Measurements from ENCODE around the gene HPSE.

DNA sequence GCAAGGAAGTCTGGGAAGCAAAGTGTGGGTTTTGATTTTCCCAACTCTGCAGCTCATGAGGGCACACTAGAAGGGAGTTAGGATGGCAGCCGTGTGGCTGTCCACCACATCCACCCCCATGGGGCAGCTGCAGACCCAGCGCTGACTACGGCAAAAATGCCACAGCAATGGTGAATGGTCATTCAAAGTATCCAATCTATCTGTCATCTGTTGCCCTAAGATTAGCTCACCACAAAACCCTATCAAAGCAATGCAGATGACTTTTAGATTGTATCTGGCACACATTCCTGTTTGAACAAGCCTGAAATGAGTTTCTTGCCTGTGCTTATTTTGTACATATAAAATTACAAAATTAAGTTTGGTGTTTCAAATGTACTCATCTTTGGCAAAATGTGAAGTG is 29.7 kb upstream of the HPSE start:
- TF ChIP-seq, protein P1, sequence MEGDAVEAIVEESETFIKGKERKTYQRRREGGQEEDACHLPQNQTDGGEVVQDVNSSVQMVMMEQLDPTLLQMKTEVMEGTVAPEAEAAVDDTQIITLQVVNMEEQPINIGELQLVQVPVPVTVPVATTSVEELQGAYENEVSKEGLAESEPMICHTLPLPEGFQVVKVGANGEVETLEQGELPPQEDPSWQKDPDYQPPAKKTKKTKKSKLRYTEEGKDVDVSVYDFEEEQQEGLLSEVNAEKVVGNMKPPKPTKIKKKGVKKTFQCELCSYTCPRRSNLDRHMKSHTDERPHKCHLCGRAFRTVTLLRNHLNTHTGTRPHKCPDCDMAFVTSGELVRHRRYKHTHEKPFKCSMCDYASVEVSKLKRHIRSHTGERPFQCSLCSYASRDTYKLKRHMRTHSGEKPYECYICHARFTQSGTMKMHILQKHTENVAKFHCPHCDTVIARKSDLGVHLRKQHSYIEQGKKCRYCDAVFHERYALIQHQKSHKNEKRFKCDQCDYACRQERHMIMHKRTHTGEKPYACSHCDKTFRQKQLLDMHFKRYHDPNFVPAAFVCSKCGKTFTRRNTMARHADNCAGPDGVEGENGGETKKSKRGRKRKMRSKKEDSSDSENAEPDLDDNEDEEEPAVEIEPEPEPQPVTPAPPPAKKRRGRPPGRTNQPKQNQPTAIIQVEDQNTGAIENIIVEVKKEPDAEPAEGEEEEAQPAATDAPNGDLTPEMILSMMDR (IDR thresholded peaks at IDR 0.05; ENCODE audit: borderline replicate concordance, extremely low read depth, low read length, poor library complexity, severe bottlenecking) = no peak
- no peak for TF ChIP-seq EZH2 (IDR thresholded peaks at IDR 0.05; ENCODE audit: borderline replicate concordance, low read depth, low read length, severe bottlenecking)

Data from DND-41 (cell line).